Upper lobe of left lung (tissue), 6 donors: Measurements from ENCODE around the gene HSPB7. TPM values are rescaled to one million over a fixed set of nuclear protein-coding genes. Genes with fewer than 3 reads are reported as not detected.

Experiments
- ATAC-seq, 2 donors: fragments of 200-7000 bp; cut with Tn5 transposase; one replicate each; pipeline ENCODE4 v1.9.1; 2022; ENCODE audit warnings: mild to moderate bottlenecking in 2 of 2, moderate library complexity in 2 of 2; ENCODE audit not compliant: low FRiP score in 2 of 2
- DNase-seq, 2 donors: peaks; one replicate each; pipeline ENCODE4 v3.0.0-alpha.2; 2019 to 2020
- H3K27ac ChIP-seq, 4 donors: fragments of 200-600 bp; sonication (generic); one replicate each; pipeline ENCODE4 v1.5.1; 2016 to 2019
- H3K27me3 ChIP-seq, 4 donors: fragments of 200-600 bp; sonication (generic); one replicate each; pipeline ENCODE4 v1.5.1; 2017 to 2019
- H3K36me3 ChIP-seq, 4 donors: fragments of 200-600 bp; sonication (generic); one replicate each; pipeline ENCODE4 v1.5.1; 2016 to 2019
- H3K4me1 ChIP-seq, 4 donors: fragments of 200-600 bp; sonication (generic); one replicate each; pipeline ENCODE4 v1.5.1; 2018 to 2019
- H3K4me3 ChIP-seq, 4 donors: fragments of 200-600 bp; sonication (generic); one replicate each; pipeline ENCODE4 v1.5.1; 2017 to 2019; ENCODE audit warnings: mild to moderate bottlenecking in 2 of 4, moderate library complexity in 1 of 4
- H3K9me3 ChIP-seq, 4 donors: fragments of 200-600 bp; sonication (generic); one replicate each; pipeline ENCODE4 v1.5.1; 2018 to 2019
- EP300 ChIP-seq, 4 donors: sonication (generic); formaldehyde crosslinking; IDR thresholded peaks; one replicate each; pipeline ENCODE4 v1.5.1; 2017; ENCODE audit warnings: antibody characterized with exemption in 4 of 4, control low read depth in 2 of 4
- POLR2A ChIP-seq, 4 donors: fragments of 450-650 bp; IDR thresholded peaks; one replicate each; pipeline ENCODE4 v1.5.1; 2016 to 2017; ENCODE audit warnings: antibody characterized with exemption in 4 of 4, mild to moderate bottlenecking in 2 of 4
- POLR2AphosphoS5 ChIP-seq, 2 donors: sonication (generic); formaldehyde crosslinking; IDR thresholded peaks; one replicate each; pipeline ENCODE4 v1.5.1; 2017; ENCODE audit warnings: antibody characterized with exemption in 2 of 2
- WGBS, 2 donors: methylation state at CpG; one replicate each; pipeline ENCODE4 v1.1.5; 2017 to 2018; 5-methylcytosine and 5-hydroxymethylcytosine counted together
- total RNA-seq, 6 donors: library from RNA; depleted of rRNA in 4 of 6; stranded (reverse); fragments of >200 nt in 4 of 6; gene quantifications; one replicate each; pipeline versions ENCODE4 v1.1.0 to v1.2.1, GENCODE V29; 2016 to 2021
- TF ChIP-seq, protein P1 (sequence below), 6 experiments: fragments of 450-650 bp in 4 of 6; fragments of 200-600 bp in 2 of 6; sonication (generic) in 2 of 6; IDR thresholded peaks; one replicate each; pipeline ENCODE4 v1.5.1; 2016 to 2019; ENCODE audit warnings: antibody characterized with exemption in 6 of 6
- donor health status: DM: no; HTN: no; CAD: no; lungs with moderate emphysema.
- donor health status: DM: no; HTN: yes; CAD: no; lungs with severe emphysema.

The HSPB7 gene
- total RNA-seq = 1 to 10 TPM; 1.0 to 9.2 (median 3.0) TPM

DNA sequence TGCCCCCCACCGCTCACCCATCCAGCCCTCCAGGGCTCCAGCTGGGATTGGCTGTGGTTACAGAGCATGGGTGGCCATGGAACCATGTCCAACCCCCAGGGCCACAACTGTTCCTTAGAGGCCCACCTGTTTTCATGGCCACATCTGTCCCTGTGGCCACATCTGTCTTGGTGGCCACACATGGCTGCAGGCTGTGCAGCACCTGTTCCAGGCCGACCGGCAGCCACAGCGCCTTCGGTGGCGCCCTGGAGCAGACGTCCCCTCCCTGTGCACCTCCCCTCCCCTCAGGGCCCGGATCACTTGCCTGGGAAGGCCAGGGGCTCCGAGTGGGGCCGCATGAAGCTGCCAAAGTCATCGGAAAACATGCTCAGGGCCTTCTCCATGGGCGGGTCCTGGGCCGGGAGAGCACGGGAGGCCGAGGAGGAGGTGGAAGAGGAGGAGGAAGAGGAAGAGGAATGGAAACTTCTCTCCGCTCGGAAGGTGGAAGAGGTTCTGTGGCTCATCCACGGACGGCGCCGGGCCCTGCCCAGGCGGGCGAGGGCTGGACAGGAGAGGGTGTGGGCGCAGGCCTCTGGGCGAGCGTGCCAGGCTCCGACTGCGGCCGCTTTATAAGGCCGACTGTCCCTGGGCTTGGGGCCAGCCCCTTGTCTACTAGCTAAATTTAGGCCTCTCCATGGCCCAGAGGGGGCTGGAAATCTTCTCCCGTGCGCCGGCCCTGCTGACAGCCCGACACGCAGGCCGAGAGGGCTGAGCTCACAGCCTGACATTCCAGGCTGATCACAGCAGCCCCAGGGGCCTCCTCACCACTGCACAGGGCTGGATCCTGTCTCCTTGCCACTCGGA lies at the start of gene HSPB7:
TSS of gene HSPB7 (minus strand) at position 583 of the 843 bp plus-strand sequence. CDS start at position 503, 80 bp downstream.
- peaks cover 13 to 25% (median 16%) of the 10 kb centered on the region in 4 donors for H3K4me1 ChIP-seq
- H3K4me3 ChIP-seq = peak within 1 kb of the TSS in 2 of 4 donors; percentile 13 to 24
- H3K36me3 ChIP-seq = no peaks in the 10 kb centered on the region
- peak; percentile 54 to 80 for ATAC-seq
- TF ChIP-seq, protein P1, sequence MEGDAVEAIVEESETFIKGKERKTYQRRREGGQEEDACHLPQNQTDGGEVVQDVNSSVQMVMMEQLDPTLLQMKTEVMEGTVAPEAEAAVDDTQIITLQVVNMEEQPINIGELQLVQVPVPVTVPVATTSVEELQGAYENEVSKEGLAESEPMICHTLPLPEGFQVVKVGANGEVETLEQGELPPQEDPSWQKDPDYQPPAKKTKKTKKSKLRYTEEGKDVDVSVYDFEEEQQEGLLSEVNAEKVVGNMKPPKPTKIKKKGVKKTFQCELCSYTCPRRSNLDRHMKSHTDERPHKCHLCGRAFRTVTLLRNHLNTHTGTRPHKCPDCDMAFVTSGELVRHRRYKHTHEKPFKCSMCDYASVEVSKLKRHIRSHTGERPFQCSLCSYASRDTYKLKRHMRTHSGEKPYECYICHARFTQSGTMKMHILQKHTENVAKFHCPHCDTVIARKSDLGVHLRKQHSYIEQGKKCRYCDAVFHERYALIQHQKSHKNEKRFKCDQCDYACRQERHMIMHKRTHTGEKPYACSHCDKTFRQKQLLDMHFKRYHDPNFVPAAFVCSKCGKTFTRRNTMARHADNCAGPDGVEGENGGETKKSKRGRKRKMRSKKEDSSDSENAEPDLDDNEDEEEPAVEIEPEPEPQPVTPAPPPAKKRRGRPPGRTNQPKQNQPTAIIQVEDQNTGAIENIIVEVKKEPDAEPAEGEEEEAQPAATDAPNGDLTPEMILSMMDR (IDR thresholded peaks at IDR 0.05) = no peak
- TF ChIP-seq POLR2A (IDR thresholded peaks at IDR 0.05) = no peak
- peak in 1 of 2 donors; percentile 25 for TF ChIP-seq POLR2AphosphoS5 (IDR thresholded peaks at IDR 0.05)
- H3K9me3 ChIP-seq = no peaks in the 10 kb centered on the region
- WGBS, 2 donors = 44 to 57% methylated on average over 35 to 37 of the region's 37 CpGs
- peak within 1 kb of the TSS; percentile 40 to 77 (median 64) for H3K27ac ChIP-seq
- H3K27me3 ChIP-seq = no peaks in the 10 kb centered on the region
- peak; percentile 47 to 88 for DNase-seq

DNA sequence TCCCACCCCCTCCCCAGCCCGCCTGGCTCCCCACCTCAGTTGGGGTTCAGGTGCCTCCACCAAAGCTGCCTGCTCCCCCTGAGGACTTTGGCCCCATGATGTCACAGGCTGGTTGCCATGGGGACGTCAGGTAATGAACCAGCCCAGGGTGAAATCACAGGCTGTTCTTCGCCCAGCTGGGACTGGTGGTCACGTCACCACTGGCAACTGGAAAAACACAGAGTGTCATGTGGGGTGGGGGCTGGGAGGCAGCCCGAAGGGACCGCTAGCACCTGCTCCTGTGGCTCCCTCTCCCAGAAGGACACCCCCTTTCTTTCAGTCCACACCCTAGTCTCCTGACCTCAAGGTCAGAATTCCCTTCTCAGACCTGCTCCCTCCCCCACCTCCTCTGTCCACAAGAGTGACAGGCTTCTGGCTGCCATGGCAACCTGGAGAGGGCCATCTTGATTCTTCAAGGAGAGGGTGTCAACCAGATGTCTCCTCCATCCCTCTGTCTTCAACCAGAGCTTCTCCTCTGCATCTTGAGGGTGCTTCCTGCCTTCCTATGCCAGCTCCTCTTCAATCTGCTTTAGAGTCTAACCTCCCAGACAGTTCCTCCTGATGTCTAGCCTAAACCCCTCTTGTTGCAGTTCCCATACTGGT lies 49.4 kb upstream of the HSPB7 start:
- no peaks in the 10 kb centered on the region for H3K36me3 ChIP-seq
- DNase-seq (no peak), ATAC-seq (no peak)
- no peaks in the 10 kb centered on the region for H3K9me3 ChIP-seq
- H3K4me1 ChIP-seq = peaks cover 6 to 16% (median 9%) of the 10 kb centered on the region in 4 donors
- TF ChIP-seq, protein P1 (IDR thresholded peaks at IDR 0.05) = no peak
- TF ChIP-seq EP300 (IDR thresholded peaks at IDR 0.05) (no peak), POLR2A (IDR thresholded peaks at IDR 0.05) (no peak), POLR2AphosphoS5 (IDR thresholded peaks at IDR 0.05) (no peak)
- no peak overlapping the region for H3K27ac ChIP-seq
- WGBS, 2 donors = 75% methylated on average over 6 of the region's 6 CpGs; no CpG with 5 or more reads in 1 of the 2 donors
- no peaks in the 10 kb centered on the region for H3K27me3 ChIP-seq
- H3K4me3 ChIP-seq = no peak overlapping the region

DNA sequence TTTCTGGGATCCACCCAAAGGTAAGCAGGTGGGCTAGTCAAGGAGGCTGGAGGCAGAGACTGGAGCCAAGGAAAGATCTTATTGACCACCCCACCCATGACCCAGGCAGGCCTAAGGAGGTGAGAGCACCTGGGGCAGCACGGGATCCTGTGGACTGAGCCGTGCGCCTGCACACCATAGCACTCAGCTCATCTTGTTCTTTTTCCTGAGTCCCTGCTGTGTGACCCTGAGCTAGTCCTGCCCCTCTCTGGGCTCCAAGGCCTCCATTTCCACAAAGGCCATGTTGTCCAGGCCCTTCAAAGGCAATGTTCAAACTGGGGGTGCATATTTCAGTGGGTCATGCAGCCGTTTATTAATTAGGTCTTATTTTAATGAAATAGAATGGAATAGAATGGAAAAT lies 48.4 kb upstream of the HSPB7 start:
- no peaks in the 10 kb centered on the region for H3K27me3 ChIP-seq
- DNase-seq = no peak
- H3K4me1 ChIP-seq = peaks cover 6 to 16% (median 9%) of the 10 kb centered on the region in 4 donors
- TF ChIP-seq, protein P1 (IDR thresholded peaks at IDR 0.05) = no peak
- TF ChIP-seq EP300 (IDR thresholded peaks at IDR 0.05) (no peak), POLR2AphosphoS5 (IDR thresholded peaks at IDR 0.05) (no peak), POLR2A (IDR thresholded peaks at IDR 0.05) (no peak)
- no peaks in the 10 kb centered on the region for H3K9me3 ChIP-seq
- 77 to 80% methylated on average over 2 to 4 of the region's 4 CpGs for WGBS, 2 donors
- H3K36me3 ChIP-seq = no peaks in the 10 kb centered on the region
- no peak for ATAC-seq
- no peak overlapping the region for H3K27ac ChIP-seq
- no peak overlapping the region for H3K4me3 ChIP-seq

DNA sequence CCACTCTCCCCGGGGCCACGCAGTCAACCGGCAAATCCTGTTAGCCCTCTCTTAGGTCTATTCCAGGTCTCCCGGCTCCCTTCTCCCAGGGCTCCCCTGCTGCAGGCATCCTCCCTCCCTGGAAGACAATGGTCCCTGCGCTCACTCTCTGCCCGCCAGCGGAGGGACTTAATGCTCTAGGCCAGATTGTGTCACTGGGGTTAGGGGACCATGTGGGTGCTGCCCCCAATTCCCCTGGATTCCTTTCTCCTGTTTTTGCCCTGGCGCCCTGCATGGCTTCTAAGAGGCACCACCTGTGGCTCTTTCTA lies 47.4 kb upstream of the HSPB7 start:
- Histone ChIP-seq H3K9me3 (no peaks in the 10 kb centered on the region), H3K36me3 (no peaks in the 10 kb centered on the region), H3K27ac (no peak overlapping the region), H3K4me3 (no peak overlapping the region), H3K27me3 (no peaks in the 10 kb centered on the region), H3K4me1 (peaks cover 6 to 16% (median 9%) of the 10 kb centered on the region in 4 donors)
- DNase-seq = no peak
- ATAC-seq = no peak
- 74 to 79% methylated on average over 7 to 8 of the region's 8 CpGs for WGBS, 2 donors
- TF ChIP-seq POLR2A (IDR thresholded peaks at IDR 0.05) = no peak
- TF ChIP-seq, protein P1 (IDR thresholded peaks at IDR 0.05) = no peak
- no peak for TF ChIP-seq EP300 (IDR thresholded peaks at IDR 0.05)
- TF ChIP-seq POLR2AphosphoS5 (IDR thresholded peaks at IDR 0.05) = no peak
